Osteocyte (in vitro differentiated cells): ENCODE data around the gene EDIL3. TPM values are rescaled to one million over a fixed set of nuclear protein-coding genes. Genes with fewer than 3 reads are reported as not detected.

Experiments used
- DNase-seq: peaks from one replicate; pipeline ENCODE4 v3.0.0; 2021; ENCODE audit warnings: mixed read lengths; ENCODE audit not compliant: unreplicated experiment; ENCODE audit errors: extremely low spot score
- H3K27ac Mint-ChIP-seq: one replicate; pipeline ENCODE4 v1.8.0; 2021; ENCODE audit warnings: mild to moderate bottlenecking, mixed read lengths; ENCODE audit not compliant: unreplicated experiment
- H3K27me3 Mint-ChIP-seq: one replicate; pipeline ENCODE4 v1.8.0; 2021; ENCODE audit warnings: mixed read lengths; ENCODE audit not compliant: unreplicated experiment
- H3K36me3 Mint-ChIP-seq: one replicate; pipeline ENCODE4 v1.8.0; 2021; ENCODE audit warnings: mixed read lengths; ENCODE audit not compliant: unreplicated experiment
- H3K4me1 Mint-ChIP-seq: one replicate; pipeline ENCODE4 v1.8.0; 2021; ENCODE audit warnings: mixed read lengths; ENCODE audit not compliant: unreplicated experiment
- H3K4me3 Mint-ChIP-seq: one replicate; pipeline ENCODE4 v1.8.0; 2021; ENCODE audit warnings: mild to moderate bottlenecking, moderate library complexity, mixed read lengths; ENCODE audit not compliant: unreplicated experiment
- H3K9me3 Mint-ChIP-seq: one replicate; pipeline ENCODE4 v1.8.0; 2021; ENCODE audit warnings: mixed read lengths; ENCODE audit not compliant: unreplicated experiment
- CTCF ChIP-seq: fragments of 200-600 bp; sonication (generic); IDR thresholded peaks from 2 replicates; pipeline ENCODE4 v1.5.0; 2021; ENCODE audit warnings: antibody characterized with exemption, mild to moderate bottlenecking, moderate library complexity
- total RNA-seq: library from RNA; stranded (reverse); gene quantifications from 2 replicates; pipeline ENCODE4 v1.2.1, GENCODE V29; 2021

EDIL3 gene
- total RNA-seq, 1 donor from 2014 or later, result 470 TPM

- Mint-ChIP-seq H3K36me3 (peaks cover 5% of the 10 kb centered on the region), H3K27ac (peak overlapping the region; percentile 41), H3K9me3 (no peaks in the 10 kb centered on the region), H3K27me3 (no peaks in the 10 kb centered on the region), H3K4me1 (peaks cover 42% of the 10 kb centered on the region), H3K4me3 (no peak overlapping the region)
- DNase-seq, result no peak
- TF ChIP-seq CTCF, result no peak
These were observed 369.7 kb downstream of the EDIL3 start for GRCh38 chr5:84014966-84015365.

DNA sequence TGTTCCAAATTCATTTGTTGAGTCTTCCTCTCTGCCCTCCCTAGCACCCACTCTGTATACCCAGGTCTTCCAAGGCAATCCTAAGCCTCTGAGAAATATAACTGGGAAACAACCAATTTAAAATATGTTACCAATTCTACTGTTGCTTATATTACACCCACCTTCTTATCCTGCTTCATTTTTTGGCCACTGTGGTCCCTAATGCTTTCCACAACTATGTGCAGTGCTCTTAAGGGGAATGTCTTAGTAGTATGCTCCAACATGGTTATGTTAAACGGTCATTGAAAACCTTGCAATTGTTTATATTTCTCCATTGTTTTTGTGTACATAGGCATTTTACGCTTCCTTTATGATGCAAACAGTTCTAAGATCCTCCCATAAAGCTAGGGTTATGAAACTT is 390.9 kb downstream of the EDIL3 start:
- no peak for DNase-seq
- no peak overlapping the region for H3K27ac Mint-ChIP-seq
- peaks cover 35% of the 10 kb centered on the region for H3K36me3 Mint-ChIP-seq
- TF ChIP-seq CTCF, result no peak
- H3K27me3 Mint-ChIP-seq, result no peaks in the 10 kb centered on the region
- no peak overlapping the region for H3K4me3 Mint-ChIP-seq
- H3K4me1 Mint-ChIP-seq, result peaks cover 6% of the 10 kb centered on the region
- peaks cover 14% of the 10 kb centered on the region for H3K9me3 Mint-ChIP-seq

GRCh38 chr5:83991566-83992224 is 393.0 kb downstream of the EDIL3 start:
- H3K4me3 Mint-ChIP-seq, result no peak overlapping the region
- no peak for TF ChIP-seq CTCF
- DNase-seq, result no peak
- no peak overlapping the region for H3K27ac Mint-ChIP-seq
- H3K27me3 Mint-ChIP-seq, result no peaks in the 10 kb centered on the region
- H3K36me3 Mint-ChIP-seq, result peaks cover 22% of the 10 kb centered on the region
- H3K4me1 Mint-ChIP-seq, result peaks cover 6% of the 10 kb centered on the region
- H3K9me3 Mint-ChIP-seq, result peaks cover under 1% of the 10 kb centered on the region

- Mint-ChIP-seq H3K4me1 (no peaks in the 10 kb centered on the region), H3K27ac (no peak overlapping the region)
These were observed 396.4 kb downstream of the EDIL3 start for GRCh38 chr5:83988293-83988685.

More at GRCh38 chr5:83988293-83988685, 396.4 kb downstream of the EDIL3 start:
- H3K27me3 Mint-ChIP-seq, result no peaks in the 10 kb centered on the region
- TF ChIP-seq CTCF, result no peak
- no peaks in the 10 kb centered on the region for H3K9me3 Mint-ChIP-seq
- no peak overlapping the region for H3K4me3 Mint-ChIP-seq
- H3K36me3 Mint-ChIP-seq, result peaks cover 18% of the 10 kb centered on the region
- no peak for DNase-seq
